Sciatic nerve (tissue), 2 donors: ENCODE data around the gene MGAT4C. TPM values are rescaled to one million over a fixed set of nuclear protein-coding genes. Genes with fewer than 3 reads are reported as not detected.

Source experiments
- ATAC-seq: fragments of 200-7000 bp; cut with Tn5 transposase; one replicate; pipeline ENCODE4 v1.9.1; 2020; ENCODE audit warnings: mild to moderate bottlenecking, moderate library complexity
- DNase-seq: peaks from one replicate; pipeline ENCODE4 v3.0.0-alpha.2; 2020; ENCODE audit warnings: low spot score
- intact Hi-C: fragments of 100-400 bp; cut with DNase I; formaldehyde crosslinking; loops from one replicate; pipeline ENCODE4 v1.14.2; 2022
- total RNA-seq: library from RNA; stranded (reverse); fragmentation: NEBNext Ultra II Directional; extraction: Animal tissue kit (Norgen Biotek cat#: 25700); gene quantifications from one replicate; pipeline ENCODE4 v1.2.1, GENCODE V29; 2021
- donor health status: DM: no; HTN: no; CAD: no.
- donor health status: DM: no; HTN: no; CAD: no.

Gene MGAT4C
- total RNA-seq, 1 donor from 2014 or later, result 0.71 TPM

DNA sequence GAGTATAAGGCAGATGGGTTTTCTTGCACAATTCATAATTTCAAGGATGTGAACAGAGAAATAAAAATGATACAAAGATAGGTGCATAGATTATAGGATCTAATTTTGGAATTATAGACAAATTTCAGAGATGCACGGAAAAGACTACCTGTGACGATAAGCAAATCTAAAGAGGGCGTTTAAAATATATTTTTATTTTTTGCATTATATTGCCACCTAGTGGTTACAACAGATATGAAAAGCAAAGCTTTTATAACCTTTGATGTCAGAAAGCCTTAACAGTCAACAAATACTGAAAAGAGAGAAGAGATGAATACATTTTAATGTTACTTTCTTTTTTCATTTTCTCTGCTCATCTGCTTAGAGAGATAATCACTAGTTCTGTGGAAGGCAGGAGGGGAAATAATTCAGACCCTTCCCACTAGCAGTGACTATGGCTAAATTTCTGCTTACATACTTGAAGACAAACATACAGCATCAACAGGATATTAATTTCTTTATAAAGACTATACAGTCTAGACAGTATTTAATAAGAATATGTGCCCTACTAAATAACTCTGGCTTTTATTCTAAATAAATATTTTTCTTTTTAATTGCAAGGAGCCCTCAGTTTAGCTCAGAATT is 335.8 kb downstream of the MGAT4C start:
- DNase-seq, result no peak
- intact Hi-C loops, result no loop called here
- ATAC-seq, result no peak
